Kidney epithelial cell (primary cell): ENCODE results near the gene TMPRSS12. TPM values are rescaled to one million over a fixed set of nuclear protein-coding genes. Genes with fewer than 3 reads are reported as not detected.
"Not testable (repeated sequence)": the region's sequence is repeated elsewhere in the genome, so short reads cannot be mapped to it uniquely, and the experiment has no call there.

Experiments
- DNase-seq: peaks from one replicate; pipeline ENCODE4 v3.0.0-alpha.2; 2010; ENCODE audit warnings: low read depth
- H3K27me3 ChIP-seq: 2 replicates; pipeline ENCODE4 v1.6.0; 2011; ENCODE audit warnings: low read length; ENCODE audit not compliant: control insufficient read depth, insufficient read depth
- H3K36me3 ChIP-seq: 2 replicates; pipeline ENCODE4 v1.5.1; 2011; ENCODE audit warnings: low read length; ENCODE audit not compliant: control insufficient read depth, insufficient read depth
- H3K4me3 ChIP-seq: 2 replicates; pipeline ENCODE4 v1.5.1; 2011; ENCODE audit warnings: low read depth, mild to moderate bottlenecking, control low read depth, low read length
- total RNA-seq: library from RNA; depleted of rRNA; stranded (reverse); fragments of >200 nt; gene quantifications from 2 replicates; pipeline ENCODE4 v1.2.3, GENCODE V29; 2015
- TF ChIP-seq, protein P1 (sequence below): IDR thresholded peaks from 2 replicates; pipeline ENCODE4 v1.5.1; 2011; ENCODE audit warnings: mild to moderate bottlenecking, moderate library complexity, low read length, control low read depth, inconsistent platforms; ENCODE audit not compliant: insufficient read depth, poor library complexity, severe bottlenecking

Gene TMPRSS12, protein sequence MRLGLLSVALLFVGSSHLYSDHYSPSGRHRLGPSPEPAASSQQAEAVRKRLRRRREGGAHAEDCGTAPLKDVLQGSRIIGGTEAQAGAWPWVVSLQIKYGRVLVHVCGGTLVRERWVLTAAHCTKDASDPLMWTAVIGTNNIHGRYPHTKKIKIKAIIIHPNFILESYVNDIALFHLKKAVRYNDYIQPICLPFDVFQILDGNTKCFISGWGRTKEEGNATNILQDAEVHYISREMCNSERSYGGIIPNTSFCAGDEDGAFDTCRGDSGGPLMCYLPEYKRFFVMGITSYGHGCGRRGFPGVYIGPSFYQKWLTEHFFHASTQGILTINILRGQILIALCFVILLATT
- total RNA-seq: not detected in 2 replicates

DNA sequence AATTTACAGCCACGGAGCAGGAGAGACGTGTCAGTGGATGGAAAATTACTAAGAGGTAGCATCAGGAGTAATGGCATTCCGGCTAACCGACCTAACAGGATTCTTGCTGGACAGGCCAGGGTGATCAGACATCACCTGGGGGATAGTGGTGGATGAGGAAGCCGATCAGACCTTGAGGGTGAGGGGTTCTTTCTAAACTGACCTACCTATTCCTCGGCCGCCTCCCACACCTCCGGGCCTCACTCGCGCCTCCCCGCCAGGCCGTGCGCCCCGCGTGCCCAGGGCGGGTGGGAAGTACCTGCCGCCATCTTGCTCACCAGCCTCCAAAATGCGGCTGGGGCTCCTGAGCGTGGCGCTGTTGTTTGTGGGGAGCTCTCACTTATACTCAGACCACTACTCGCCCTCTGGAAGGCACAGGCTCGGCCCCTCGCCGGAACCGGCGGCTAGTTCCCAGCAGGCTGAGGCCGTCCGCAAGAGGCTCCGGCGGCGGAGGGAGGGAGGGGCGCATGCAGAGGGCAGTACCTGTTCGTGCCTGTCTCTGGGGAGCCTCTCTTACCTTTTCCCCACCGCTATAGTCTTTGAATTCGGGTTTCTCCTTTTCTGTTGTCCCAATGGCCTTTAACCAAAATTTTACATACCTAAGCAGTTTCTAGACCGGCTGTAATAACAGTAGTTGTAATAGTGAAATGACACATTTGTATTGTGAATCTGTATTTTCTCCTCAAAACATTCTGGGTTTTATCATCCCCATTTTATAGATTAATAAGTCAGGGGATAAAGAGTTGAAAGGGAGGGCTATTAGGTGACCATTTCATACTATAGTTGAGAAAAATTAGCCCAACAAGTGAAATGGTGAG lies at the start of gene TMPRSS12:
TMPRSS12 (plus strand) TSS at position 290 of the 857 bp plus-strand sequence; CDS start at position 329, 39 bp downstream.
- Histone ChIP-seq H3K36me3 (no peaks in the 10 kb centered on the region), H3K4me3 (peak within 1 kb of the TSS; percentile 22), H3K27me3 (no peaks in the 10 kb centered on the region)
- DNase-seq: no peak
- TF ChIP-seq, protein P1, sequence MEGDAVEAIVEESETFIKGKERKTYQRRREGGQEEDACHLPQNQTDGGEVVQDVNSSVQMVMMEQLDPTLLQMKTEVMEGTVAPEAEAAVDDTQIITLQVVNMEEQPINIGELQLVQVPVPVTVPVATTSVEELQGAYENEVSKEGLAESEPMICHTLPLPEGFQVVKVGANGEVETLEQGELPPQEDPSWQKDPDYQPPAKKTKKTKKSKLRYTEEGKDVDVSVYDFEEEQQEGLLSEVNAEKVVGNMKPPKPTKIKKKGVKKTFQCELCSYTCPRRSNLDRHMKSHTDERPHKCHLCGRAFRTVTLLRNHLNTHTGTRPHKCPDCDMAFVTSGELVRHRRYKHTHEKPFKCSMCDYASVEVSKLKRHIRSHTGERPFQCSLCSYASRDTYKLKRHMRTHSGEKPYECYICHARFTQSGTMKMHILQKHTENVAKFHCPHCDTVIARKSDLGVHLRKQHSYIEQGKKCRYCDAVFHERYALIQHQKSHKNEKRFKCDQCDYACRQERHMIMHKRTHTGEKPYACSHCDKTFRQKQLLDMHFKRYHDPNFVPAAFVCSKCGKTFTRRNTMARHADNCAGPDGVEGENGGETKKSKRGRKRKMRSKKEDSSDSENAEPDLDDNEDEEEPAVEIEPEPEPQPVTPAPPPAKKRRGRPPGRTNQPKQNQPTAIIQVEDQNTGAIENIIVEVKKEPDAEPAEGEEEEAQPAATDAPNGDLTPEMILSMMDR: peak; percentile 14

DNA sequence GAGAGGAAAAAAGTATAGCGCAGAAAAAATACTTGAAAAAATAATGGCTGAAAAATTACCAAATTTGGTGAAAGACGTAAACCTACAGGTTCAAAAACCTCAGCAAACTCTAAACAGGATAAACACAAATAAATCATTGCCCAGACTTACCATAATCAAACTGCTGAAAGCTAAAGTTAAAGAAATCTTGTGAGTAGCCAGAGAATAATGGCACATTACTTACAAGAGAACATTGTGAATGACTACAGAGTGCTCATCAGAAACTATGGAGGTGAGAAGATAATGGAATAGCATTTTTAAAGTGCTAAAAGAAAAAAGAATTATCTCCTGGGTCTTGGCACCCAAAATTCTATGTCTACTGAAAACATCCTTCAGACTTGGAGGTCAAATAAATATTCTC lies 42.8 kb upstream of the TMPRSS12 start:
- TF ChIP-seq, protein P1: no peak
- Histone ChIP-seq H3K4me3 (no peak overlapping the region), H3K27me3 (no peaks in the 10 kb centered on the region), H3K36me3 (no peaks in the 10 kb centered on the region)
- no peak for DNase-seq

DNA sequence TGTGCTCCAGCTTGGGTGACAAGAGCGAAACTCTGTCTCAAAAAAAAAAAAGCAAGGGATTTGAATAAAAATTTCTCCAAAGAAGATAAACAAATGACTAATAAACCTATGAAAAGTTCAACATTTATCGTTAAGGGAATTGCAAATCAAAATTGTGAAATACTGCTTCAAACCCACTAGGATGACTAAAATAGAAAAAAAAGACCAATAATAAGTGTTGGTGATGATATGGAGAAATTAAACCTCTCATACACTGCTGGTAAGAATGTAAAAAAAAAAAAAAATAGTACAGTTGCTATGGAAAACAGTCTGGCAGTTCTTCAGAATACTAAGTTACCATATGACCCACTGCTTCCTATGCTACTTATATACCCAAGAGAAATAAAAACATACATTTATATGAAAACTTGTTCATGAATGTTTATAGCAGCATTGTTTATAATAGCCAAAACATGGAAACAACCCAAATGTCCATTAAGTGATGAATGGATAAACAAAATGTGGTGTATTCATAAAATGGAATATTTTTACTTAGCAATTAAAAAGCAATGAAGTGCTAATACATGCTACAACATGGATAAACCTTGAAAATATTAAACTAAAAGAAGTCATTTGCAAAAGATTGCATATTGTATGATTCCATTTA lies 39.4 kb upstream of the TMPRSS12 start:
- Histone ChIP-seq H3K36me3 (no peaks in the 10 kb centered on the region), H3K27me3 (no peaks in the 10 kb centered on the region), H3K4me3 (no peak overlapping the region)
- DNase-seq: no peak
- TF ChIP-seq, protein P1: no peak

DNA sequence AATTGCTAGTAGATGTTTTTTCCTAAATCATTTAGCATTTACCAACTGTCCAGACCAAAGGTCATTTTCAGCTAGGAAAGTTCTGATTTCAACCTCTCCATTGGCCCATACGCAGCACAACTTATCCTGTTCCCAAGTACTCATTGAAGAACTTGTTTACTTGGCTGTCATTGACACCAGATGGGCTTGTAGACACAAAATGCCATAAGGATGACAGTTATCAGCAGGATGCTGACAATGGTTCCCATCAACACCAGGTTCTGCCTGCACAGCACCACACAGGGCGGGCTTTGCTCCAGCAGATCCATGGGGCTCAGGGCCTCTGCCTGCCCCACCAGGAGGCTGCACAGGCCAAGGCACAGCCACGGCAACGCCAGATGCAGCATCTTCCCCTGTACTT lies 36.5 kb upstream of the TMPRSS12 start:
- no peaks in the 10 kb centered on the region for H3K36me3 ChIP-seq
- TF ChIP-seq, protein P1: no peak
- no peak for DNase-seq

DNA sequence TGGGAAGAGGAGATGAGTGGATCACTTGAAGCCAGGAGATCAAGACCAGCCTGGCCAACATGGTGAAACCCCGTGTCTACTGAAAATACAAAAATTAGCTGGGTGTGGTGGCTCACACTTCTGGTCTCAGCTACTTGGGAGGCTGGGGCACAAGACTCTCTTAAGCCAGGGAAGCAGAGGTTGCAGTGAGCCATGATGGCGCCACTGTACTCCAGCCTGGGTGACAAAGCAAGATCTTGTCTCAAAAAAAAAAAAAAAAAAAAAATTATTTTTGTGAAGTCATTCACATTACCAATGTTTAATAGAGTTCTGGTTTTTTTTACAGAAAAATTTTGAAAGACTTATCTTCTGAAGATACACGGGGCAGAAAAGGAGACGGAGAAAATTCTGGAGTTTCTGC lies 33.6 kb upstream of the TMPRSS12 start:
- H3K4me3 ChIP-seq, DNase-seq, H3K36me3 ChIP-seq, H3K27me3 ChIP-seq: not testable (repeated sequence)

More for the DNA sequence above, 36.5 kb upstream of the TMPRSS12 start:
- Histone ChIP-seq H3K4me3 (no peak overlapping the region), H3K27me3 (no peaks in the 10 kb centered on the region)

DNA sequence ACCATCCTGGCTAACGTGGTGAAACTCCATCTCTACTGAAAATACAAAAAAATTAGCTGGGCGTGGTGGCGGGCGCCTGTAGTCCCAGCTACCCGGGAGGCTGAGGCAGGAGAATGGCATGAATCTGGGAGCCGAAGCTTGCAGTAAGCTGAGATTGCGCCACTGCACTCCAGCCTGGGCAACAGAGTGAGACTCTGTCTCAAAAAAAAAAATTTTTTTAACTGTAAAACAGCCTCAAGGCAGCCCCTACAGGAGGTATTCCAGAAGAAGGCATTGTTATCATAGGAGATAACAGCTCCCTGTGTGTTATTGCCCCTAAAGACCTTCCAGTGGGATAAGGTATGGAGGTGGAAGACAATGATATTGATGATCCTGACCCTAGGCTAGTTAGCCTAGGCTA lies 27.8 kb upstream of the TMPRSS12 start:
- H3K36me3 ChIP-seq, H3K4me3 ChIP-seq, H3K27me3 ChIP-seq, DNase-seq: not testable (repeated sequence)
